ENCODE data around the gene CAMK2N1. TPM values are rescaled to one million over a fixed set of nuclear protein-coding genes. Genes with fewer than 3 reads are reported as not detected.
A peak's percentile ranks its signal among the peaks of the same experiment; 100 is the strongest.

Gene CAMK2N1
- total and polyA plus RNA-seq, 2 of the 8 experiments (the other 6 are each of a cell fraction or from before 2014, with no cell fraction given), result 2.3 to 5.6 TPM

- CTCF ChIA-PET (ENCODE audit: partially characterized antibody), result interaction anchor here (0.7 to 1.6 kb wide), 3 partner anchors 14 to 133 kb away, joined by 3 to 5 read pairs (median 3); no protein-coding TSS in a partner anchor
- TF ChIP-seq SIN3A (conservative IDR thresholded peaks at IDR 0.05 in 1 of 2, IDR thresholded peaks at IDR 0.05 in 1 of 2; ENCODE audit: low read depth in 1 of 2, low read length in 2 of 2) (peak; percentile 84 to 96; a peak in 2 of 4 replicates), CREB1 (IDR thresholded peaks at IDR 0.05) (peak; percentile 98), HDAC2 (IDR thresholded peaks at IDR 0.05; ENCODE audit: borderline replicate concordance in 1 of 2, low read depth in 2 of 2, low read length in 2 of 2) (peak in 1 of 2 experiments; percentile 87; a peak in 1 of 4 replicates), SRF (IDR thresholded peaks at IDR 0.05; ENCODE audit: low read depth, low read length) (peak; percentile 63; the same call in 1 of the 2 replicates), RBBP5 (IDR thresholded peaks at IDR 0.05; ENCODE audit: borderline replicate concordance, low read depth, low read length) (peak; percentile 67), USF2 (IDR thresholded peaks at IDR 0.05; ENCODE audit: low read length) (no peak), POU5F1 (IDR thresholded peaks at IDR 0.05; ENCODE audit: low read depth, low read length) (no peak), PHF8 (conservative IDR thresholded peaks at IDR 0.05; ENCODE audit: low read depth, low read length) (peak; percentile 95)
Measured at GRCh38 chr1:20507564-20508410, 21.8 kb upstream of the CAMK2N1 start, which contains the start of gene MUL1. Gene MUL1 (minus strand): TSS chr1:20508151. CDS start chr1:20508024, 127 bp downstream.

More at GRCh38 chr1:20507564-20508410, 21.8 kb upstream of the CAMK2N1 start, which contains the start of gene MUL1:
- Histone ChIP-seq H3K23ac (ENCODE audit: insufficient read length) (no peak within 1 kb of the TSS), H2AK5ac (ENCODE audit: low read depth, low read length) (no peak within 1 kb of the TSS), H2BK15ac (ENCODE audit: low read length) (no peak within 1 kb of the TSS), H3K18ac (ENCODE audit: extremely low read depth, low read length) (peak within 1 kb of the TSS; percentile 10; the same call in 1 of the 2 replicates), H3K14ac (ENCODE audit: insufficient read length) (no peak within 1 kb of the TSS), H4K20me1 (replicated peaks in 1 of 2; ENCODE audit: control insufficient read depth in 1 of 2, insufficient read depth in 2 of 2, low read length in 2 of 2) (no peaks in the 10 kb centered on the region), H2BK120ac (replicated peaks; ENCODE audit: low read depth, low read length) (no peak within 1 kb of the TSS), H2BK5ac (ENCODE audit: low read depth, low read length) (peak within 1 kb of the TSS; percentile 75; the same call in 1 of the 2 replicates), H3K23me2 (ENCODE audit: low read depth, low read length) (no peaks in the 10 kb centered on the region; the same call in 1 of the 2 replicates), H4K5ac (ENCODE audit: insufficient read length, low read depth, low read length) (peak within 1 kb of the TSS; percentile 82), H3K36me3 (ENCODE audit: control insufficient read depth in 2 of 4, insufficient read depth in 4 of 4, low read length in 3 of 4) (peaks cover 0 to 2% (median 0%) of the 10 kb centered on the region in 4 experiments; a peak in 1 of 8 replicates), H3K4me1 (replicated peaks in 1 of 4; ENCODE audit: control insufficient read depth in 3 of 4, insufficient read depth in 4 of 4, low read length in 3 of 4) (peaks cover 0 to 3% (median 2%) of the 10 kb centered on the region in 4 experiments; a peak in 2 of 7 replicates), H2BK12ac (ENCODE audit: low read depth, low read length) (no peak within 1 kb of the TSS), H4K91ac (replicated peaks; ENCODE audit: insufficient read length, low read length) (no peak within 1 kb of the TSS), H3K27me3 (replicated peaks in 1 of 4; ENCODE audit: control insufficient read depth in 3 of 4, extremely low read depth in 1 of 4, insufficient read depth in 3 of 4, low read length in 3 of 4) (peaks cover 0 to 3% (median 1%) of the 10 kb centered on the region in 4 experiments; a peak in 3 of 7 replicates), H3K56ac (replicated peaks; ENCODE audit: insufficient read length, low read depth, low read length) (peak within 1 kb of the TSS; percentile 39), H3K4me3 (ENCODE audit: extremely low read depth in 1 of 4, insufficient read depth in 2 of 4, low read depth in 3 of 4, low read length in 4 of 4) (peak within 1 kb of the TSS; percentile 86 to 94 (median 88)), H4K8ac (ENCODE audit: extremely low read depth, insufficient read depth, low read length) (peak within 1 kb of the TSS; percentile 93), H3K79me2 (ENCODE audit: control insufficient read depth in 1 of 2, insufficient read depth in 2 of 2, low read length in 2 of 2) (peaks cover 0 to 30% of the 10 kb centered on the region in 2 experiments; a peak in 3 of 4 replicates), H3K9ac (replicated peaks in 1 of 4; ENCODE audit: extremely low read depth in 1 of 4, low read depth in 3 of 4, low read length in 3 of 4) (peak within 1 kb of the TSS; percentile 63 to 84 (median 78)), H3K27ac (ENCODE audit: low read depth, low read length) (peak within 1 kb of the TSS; percentile 67; the same call in 1 of the 2 replicates), H3K79me1 (ENCODE audit: low read depth, low read length) (no peaks in the 10 kb centered on the region; the same call in 1 of the 2 replicates), H3K4me2 (ENCODE audit: insufficient read depth in 1 of 2, low read depth in 2 of 2, low read length in 2 of 2) (peak within 1 kb of the TSS; percentile 88 to 92), H3K9me3 (ENCODE audit: insufficient read depth in 2 of 2, low read depth in 1 of 2, low read length in 1 of 2) (no peaks in the 10 kb centered on the region), H3K4ac (replicated peaks; ENCODE audit: insufficient read length, low read depth, low read length) (no peak within 1 kb of the TSS), H2BK20ac (ENCODE audit: low read length) (no peak within 1 kb of the TSS), H2AFZ (ENCODE audit: low read length) (peak within 1 kb of the TSS; percentile 79; the same call in 1 of the 2 replicates)
- WGBS, 2 experiments (ENCODE audit: extremely low coverage in 1 of 2, insufficient coverage in 1 of 2, insufficient read length in 1 of 2, insufficient replicate concordance in 2 of 2, low coverage in 1 of 2, low lambda C conversion rate in 2 of 2, missing lambda C conversion rate in 1 of 2), result 3% methylated on average over 53 of the region's 58 CpGs; no CpG with 5 or more reads in 1 of the 2 experiments
- POLR2A ChIA-PET (ENCODE audit: partially characterized antibody), result interaction anchor here (1.0 to 1.3 kb wide), 2 partner anchors 22 to 26 kb away, joined by 3 read pairs; partner anchors contain the start of gene CAMK2N1
- FAIRE-seq (no peak), DNase-seq (ENCODE audit: low read depth in 1 of 2, low spot score in 2 of 2) (peak; percentile 83 to 99)

Data from H1 (cell line).